ENCODE measurements around the gene LMNTD2.

Gene LMNTD2

DNA sequence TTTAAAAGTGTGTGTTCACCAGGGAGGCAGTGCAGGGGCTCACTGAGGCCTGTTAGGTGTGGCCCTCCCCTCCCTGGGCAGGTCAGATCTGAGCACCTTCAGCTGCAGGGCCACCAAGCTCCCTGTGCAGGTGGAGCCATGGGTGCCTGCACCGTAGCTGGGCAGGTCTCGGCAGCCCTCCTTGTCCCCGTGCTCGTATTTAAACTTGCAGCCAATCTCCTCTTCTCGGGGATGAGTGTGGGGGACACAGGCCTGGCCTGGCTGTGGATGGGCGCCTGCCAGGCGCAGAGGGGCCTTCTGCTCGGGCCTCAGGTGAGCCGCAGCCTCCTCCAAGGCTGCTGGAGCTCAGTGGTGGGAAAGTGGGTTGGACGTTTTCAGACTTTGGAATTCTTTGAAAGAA is 34.9 kb upstream of the LMNTD2 start:
- H3K4me3 ChIP-seq (ENCODE audit: low read depth, low read length), result no peak overlapping the region
- TF ChIP-seq, protein P1, sequence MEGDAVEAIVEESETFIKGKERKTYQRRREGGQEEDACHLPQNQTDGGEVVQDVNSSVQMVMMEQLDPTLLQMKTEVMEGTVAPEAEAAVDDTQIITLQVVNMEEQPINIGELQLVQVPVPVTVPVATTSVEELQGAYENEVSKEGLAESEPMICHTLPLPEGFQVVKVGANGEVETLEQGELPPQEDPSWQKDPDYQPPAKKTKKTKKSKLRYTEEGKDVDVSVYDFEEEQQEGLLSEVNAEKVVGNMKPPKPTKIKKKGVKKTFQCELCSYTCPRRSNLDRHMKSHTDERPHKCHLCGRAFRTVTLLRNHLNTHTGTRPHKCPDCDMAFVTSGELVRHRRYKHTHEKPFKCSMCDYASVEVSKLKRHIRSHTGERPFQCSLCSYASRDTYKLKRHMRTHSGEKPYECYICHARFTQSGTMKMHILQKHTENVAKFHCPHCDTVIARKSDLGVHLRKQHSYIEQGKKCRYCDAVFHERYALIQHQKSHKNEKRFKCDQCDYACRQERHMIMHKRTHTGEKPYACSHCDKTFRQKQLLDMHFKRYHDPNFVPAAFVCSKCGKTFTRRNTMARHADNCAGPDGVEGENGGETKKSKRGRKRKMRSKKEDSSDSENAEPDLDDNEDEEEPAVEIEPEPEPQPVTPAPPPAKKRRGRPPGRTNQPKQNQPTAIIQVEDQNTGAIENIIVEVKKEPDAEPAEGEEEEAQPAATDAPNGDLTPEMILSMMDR (IDR thresholded peaks at IDR 0.05; ENCODE audit: low read depth, low read length), result no peak

DNA sequence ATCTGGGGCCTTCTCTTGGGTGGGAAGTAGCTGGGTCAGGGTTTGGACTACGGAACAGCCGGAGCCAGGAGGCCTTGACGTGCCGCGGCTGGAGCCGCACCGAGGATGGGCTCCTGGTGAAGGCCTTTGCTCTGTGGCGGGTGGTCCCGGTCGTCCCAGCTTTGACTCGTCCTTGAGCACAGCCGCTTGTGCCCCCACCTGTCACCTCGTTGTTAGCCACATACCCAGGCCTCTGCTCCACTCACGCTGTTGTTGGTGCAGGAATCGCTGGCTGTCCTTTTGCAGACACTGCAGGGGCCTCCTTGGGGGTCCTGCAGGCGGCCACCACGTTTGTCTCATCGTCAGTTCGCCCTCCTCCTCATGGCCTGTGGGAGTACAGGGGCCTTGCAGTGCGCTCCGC is 32.8 kb upstream of the LMNTD2 start:
- TF ChIP-seq, protein P1 (IDR thresholded peaks at IDR 0.05; ENCODE audit: low read depth, low read length), result no peak

DNA sequence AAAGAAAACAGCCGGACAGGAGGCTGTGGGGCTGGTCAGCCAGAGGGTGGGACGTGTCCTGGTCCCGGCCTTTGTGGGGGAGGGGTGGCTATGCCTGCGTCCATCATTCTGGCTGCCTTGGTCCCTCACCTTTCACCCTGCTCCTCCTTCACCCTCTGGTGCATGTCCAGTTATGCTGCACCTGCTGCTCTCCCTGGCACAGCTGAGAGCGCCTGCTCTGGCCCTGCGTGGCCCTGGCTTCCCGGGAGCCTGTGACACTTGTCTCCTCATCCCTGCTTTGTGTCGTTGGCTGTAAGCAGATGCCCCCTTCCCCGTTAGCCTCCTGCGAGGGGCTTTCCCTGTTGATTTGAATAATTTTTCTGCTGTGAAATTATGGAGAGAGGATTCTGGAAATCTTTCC is 32.4 kb upstream of the LMNTD2 start:
- TF ChIP-seq, protein P1 (IDR thresholded peaks at IDR 0.05; ENCODE audit: low read depth, low read length), result no peak

More for the DNA sequence above, 32.8 kb upstream of the LMNTD2 start:
- no peak overlapping the region for H3K4me3 ChIP-seq (ENCODE audit: low read depth, low read length)

DNA sequence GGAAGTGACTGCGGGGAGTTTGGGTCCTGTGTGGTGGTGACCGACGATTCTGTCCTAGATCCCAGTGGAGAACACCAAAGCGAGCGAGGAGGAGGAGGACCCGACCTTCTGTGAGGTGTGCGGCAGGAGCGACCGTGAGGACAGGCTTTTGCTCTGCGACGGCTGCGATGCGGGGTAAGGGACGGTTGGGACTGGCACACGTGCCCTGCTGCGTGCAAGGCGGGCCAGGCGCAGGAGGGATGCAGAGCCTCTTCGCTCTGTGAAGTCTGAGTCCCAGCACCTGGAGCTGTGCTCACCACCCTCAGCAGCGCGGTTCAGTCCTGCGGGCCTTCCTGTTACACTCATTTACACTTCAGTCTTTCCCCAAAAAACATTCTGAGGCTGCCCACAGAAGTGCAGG is 32.0 kb upstream of the LMNTD2 start:
- TF ChIP-seq, protein P1 (IDR thresholded peaks at IDR 0.05; ENCODE audit: low read depth, low read length), result no peak
- no peak overlapping the region for H3K4me3 ChIP-seq (ENCODE audit: low read depth, low read length)

More for the DNA sequence above, 32.4 kb upstream of the LMNTD2 start:
- H3K4me3 ChIP-seq (ENCODE audit: low read depth, low read length), result no peak overlapping the region

DNA sequence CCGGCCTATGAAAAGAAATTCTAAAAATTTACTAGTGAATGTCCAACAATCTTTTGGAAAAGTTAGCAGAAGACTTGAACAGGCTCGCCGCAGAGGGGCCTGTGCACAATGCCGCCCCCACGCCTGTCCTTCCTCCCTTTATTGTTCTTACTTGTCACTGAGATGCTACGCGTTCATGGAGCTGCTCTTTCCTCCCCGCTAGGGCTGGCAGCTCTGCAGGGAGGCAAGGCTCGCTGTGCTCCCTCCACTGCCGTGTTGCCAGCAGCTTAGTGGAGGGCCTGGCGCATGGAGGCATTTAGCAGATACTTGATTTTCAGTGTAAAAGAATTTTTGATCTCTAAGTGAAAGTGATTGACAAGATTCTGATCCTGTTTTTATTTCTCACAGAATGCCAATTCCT is 30.5 kb upstream of the LMNTD2 start:
- H3K4me3 ChIP-seq (ENCODE audit: low read depth, low read length), result no peak overlapping the region
- TF ChIP-seq, protein P1 (IDR thresholded peaks at IDR 0.05; ENCODE audit: low read depth, low read length), result no peak

DNA sequence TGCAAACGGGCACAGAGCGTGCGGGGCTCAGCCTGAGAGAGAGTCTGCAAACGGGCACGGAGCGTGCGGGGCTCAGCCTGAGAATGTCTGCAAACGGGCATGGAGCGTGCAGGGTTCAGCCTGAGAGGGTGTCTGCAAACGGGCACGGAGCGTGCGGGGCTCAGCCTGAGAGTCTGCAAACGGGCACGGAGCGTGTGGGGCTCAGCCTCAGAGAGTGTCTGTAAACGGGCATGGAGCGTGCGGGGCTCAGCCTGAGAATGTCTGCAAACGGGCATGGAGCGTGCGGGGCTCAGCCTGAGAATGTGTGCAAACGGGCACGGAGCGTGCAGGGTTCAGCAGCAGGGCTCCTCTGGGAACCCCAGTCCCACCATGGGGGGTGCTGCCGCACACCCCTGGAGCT is 29.3 kb upstream of the LMNTD2 start:
- H3K4me3 ChIP-seq (ENCODE audit: low read depth, low read length), result no peak overlapping the region
- TF ChIP-seq, protein P1 (IDR thresholded peaks at IDR 0.05; ENCODE audit: low read depth, low read length), result no peak

DNA sequence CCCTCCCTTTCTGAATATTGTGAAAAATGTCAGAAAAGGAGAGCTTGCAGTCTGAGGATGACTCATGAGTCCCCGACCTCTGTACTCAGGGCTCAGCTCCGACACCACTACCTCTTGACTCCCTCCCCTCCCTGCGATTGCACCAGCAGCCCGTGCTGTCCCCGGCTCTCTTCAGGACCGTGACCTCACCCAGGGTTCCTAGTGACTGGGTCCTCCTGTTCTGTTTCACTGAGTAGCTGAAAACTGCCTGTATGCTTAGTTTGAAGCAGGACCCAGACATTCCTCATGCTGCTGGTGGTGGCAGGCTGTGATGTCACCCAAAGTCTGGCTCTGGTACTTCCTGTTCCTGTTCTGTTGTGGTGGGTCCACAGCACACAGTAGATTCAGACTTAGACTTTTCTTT is 27.4 kb upstream of the LMNTD2 start:
- no peak overlapping the region for H3K4me3 ChIP-seq (ENCODE audit: low read depth, low read length)
- TF ChIP-seq, protein P1 (IDR thresholded peaks at IDR 0.05; ENCODE audit: low read depth, low read length), result no peak

All from WI38 (cell line).